Psoas muscle (tissue), 8 donors: ENCODE measurements around the gene TMEM132C. TPM values are rescaled to one million over a fixed set of nuclear protein-coding genes. Genes with fewer than 3 reads are reported as not detected.

Experiments
- ATAC-seq, 4 donors: fragments of 200-7000 bp; cut with Tn5 transposase; one replicate each; pipeline ENCODE4 v1.9.1; 2020; ENCODE audit warnings: moderate library complexity in 3 of 4, mild to moderate bottlenecking in 2 of 4
- DNase-seq, 2 donors: peaks; one replicate each; pipeline ENCODE4 v3.0.0-alpha.2; 2020
- H3K27ac ChIP-seq: fragments of 200-600 bp; one replicate; pipeline ENCODE4 v1.8.0; 2022
- H3K27me3 ChIP-seq, 3 donors: fragments of 200-600 bp in 1 of 3; one replicate each; pipeline versions ENCODE4 v1.6.1 to v1.8.0; 2013 to 2022; ENCODE audit warnings: low read length in 2 of 3, mild to moderate bottlenecking in 2 of 3, moderate library complexity in 1 of 3; ENCODE audit not compliant: insufficient read depth in 3 of 3
- H3K36me3 ChIP-seq, 2 donors: fragments of 200-600 bp in 1 of 2; one replicate each; pipeline versions ENCODE4 v1.6.1 to v1.8.0; 2013 to 2022; ENCODE audit warnings: low read depth in 1 of 2, mild to moderate bottlenecking in 1 of 2, moderate library complexity in 1 of 2; ENCODE audit not compliant: insufficient read depth in 1 of 2
- H3K4me1 ChIP-seq: fragments of 200-600 bp; one replicate; pipeline ENCODE4 v1.8.0; 2022
- H3K4me3 ChIP-seq: fragments of 200-600 bp; one replicate; pipeline ENCODE4 v1.8.0; 2022; ENCODE audit warnings: mild to moderate bottlenecking
- H3K9me3 ChIP-seq: fragments of 200-600 bp; one replicate; pipeline ENCODE4 v1.8.0; 2022
- WGBS, 3 donors: extraction: QIAGEN DNeasy Blood & Tissue Kit; methylation state at CpG; one replicate each; pipeline versions ENCODE4 v1.1.6 to v1.1.7; 2013; 5-methylcytosine and 5-hydroxymethylcytosine counted together
- intact Hi-C, 2 donors: fragments of 100-400 bp; cut with DNase I; formaldehyde crosslinking; loops; one replicate each; pipeline versions ENCODE4 v1.11.0 to v1.14.2; 2022
- polyA plus RNA-seq, 3 donors: library from polyadenylated mRNA; stranded (reverse); fragments of 200-250 nt; gene quantifications; one replicate each; pipeline ENCODE4 v1.2.3, GENCODE V29; 2013
- total RNA-seq, 4 donors: library from RNA; stranded (reverse); fragmentation: NEBNext Ultra II Directional in 2 of 4; extraction: Animal tissue kit (Norgen Biotek cat#: 25700) in 2 of 4; gene quantifications; one replicate each; pipeline versions ENCODE4 v1.2.1 to v1.2.4, GENCODE V29; 2021 to 2023
- TF ChIP-seq, protein P1 (sequence below): fragments of 200-600 bp; IDR thresholded peaks from one replicate; pipeline ENCODE4 v1.8.0; 2022; ENCODE audit warnings: antibody characterized with exemption
- donor health status: healthy with polysubstance abuse.
- donor health status: DM: no; HTN: no; CAD: no; lungs with moderate emphysema.
- donor health status: Bipolar disorder and iron deficiency.
- donor health status: healthy.
- donor health status: DM: yes; HTN: yes; CAD: no.
- donor health status: DM: no; HTN: no; CAD: no.
- donor health status: DM: no; HTN: no; CAD: no.
- donor health status: DM: yes; HTN: yes; CAD: no.

The TMEM132C gene
- total and polyA plus RNA-seq, 7 donors: 0.16 to 0.77 (median 0.47) TPM

GRCh38 chr12:128326406-128326805 lies 59.4 kb downstream of the TMEM132C start:
- peaks cover 4% of the 10 kb centered on the region for H3K9me3 ChIP-seq
- TF ChIP-seq, protein P1, sequence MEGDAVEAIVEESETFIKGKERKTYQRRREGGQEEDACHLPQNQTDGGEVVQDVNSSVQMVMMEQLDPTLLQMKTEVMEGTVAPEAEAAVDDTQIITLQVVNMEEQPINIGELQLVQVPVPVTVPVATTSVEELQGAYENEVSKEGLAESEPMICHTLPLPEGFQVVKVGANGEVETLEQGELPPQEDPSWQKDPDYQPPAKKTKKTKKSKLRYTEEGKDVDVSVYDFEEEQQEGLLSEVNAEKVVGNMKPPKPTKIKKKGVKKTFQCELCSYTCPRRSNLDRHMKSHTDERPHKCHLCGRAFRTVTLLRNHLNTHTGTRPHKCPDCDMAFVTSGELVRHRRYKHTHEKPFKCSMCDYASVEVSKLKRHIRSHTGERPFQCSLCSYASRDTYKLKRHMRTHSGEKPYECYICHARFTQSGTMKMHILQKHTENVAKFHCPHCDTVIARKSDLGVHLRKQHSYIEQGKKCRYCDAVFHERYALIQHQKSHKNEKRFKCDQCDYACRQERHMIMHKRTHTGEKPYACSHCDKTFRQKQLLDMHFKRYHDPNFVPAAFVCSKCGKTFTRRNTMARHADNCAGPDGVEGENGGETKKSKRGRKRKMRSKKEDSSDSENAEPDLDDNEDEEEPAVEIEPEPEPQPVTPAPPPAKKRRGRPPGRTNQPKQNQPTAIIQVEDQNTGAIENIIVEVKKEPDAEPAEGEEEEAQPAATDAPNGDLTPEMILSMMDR: no peak
- intact Hi-C loops: loop anchor here in 1 of 2 donors (10.0 kb wide), 1 partner anchor 1412 kb away; no protein-coding TSS in a partner anchor
- DNase-seq (no peak), ATAC-seq (no peak)
- H3K36me3 ChIP-seq: no peaks in the 10 kb centered on the region
- H3K4me1 ChIP-seq: no peaks in the 10 kb centered on the region
- no peaks in the 10 kb centered on the region for H3K27me3 ChIP-seq
- WGBS, 3 donors: 40 to 43% (median 40%) methylated on average over 7 of the region's 7 CpGs
- no peak overlapping the region for H3K4me3 ChIP-seq
- H3K27ac ChIP-seq: no peak overlapping the region

- H3K4me1 ChIP-seq: no peaks in the 10 kb centered on the region
- no peaks in the 10 kb centered on the region for H3K9me3 ChIP-seq
- ATAC-seq (no peak), DNase-seq (no peak)
- intact Hi-C loops: loop anchor here in 1 of 2 donors (10.0 kb wide), 1 partner anchor 1414 kb away; no protein-coding TSS in a partner anchor
- peaks cover 0 to 6% (median 0%) of the 10 kb centered on the region in 3 donors for H3K27me3 ChIP-seq
- H3K36me3 ChIP-seq: no peaks in the 10 kb centered on the region
- WGBS, 3 donors: 78 to 83% (median 83%) methylated on average over 8 of the region's 8 CpGs
- H3K4me3 ChIP-seq: no peak overlapping the region
- no peak overlapping the region for H3K27ac ChIP-seq
- TF ChIP-seq, protein P1: no peak
Measured at GRCh38 chr12:128328961-128329360, 62.0 kb downstream of the TMEM132C start.

- peaks cover 0 to 6% (median 0%) of the 10 kb centered on the region in 3 donors for H3K27me3 ChIP-seq
- DNase-seq (no peak), ATAC-seq (no peak)
- WGBS, 3 donors: 47 to 53% (median 53%) methylated on average over 3 of the region's 3 CpGs
- TF ChIP-seq, protein P1: no peak
- no peaks in the 10 kb centered on the region for H3K9me3 ChIP-seq
- no peaks in the 10 kb centered on the region for H3K4me1 ChIP-seq
- H3K27ac ChIP-seq: no peak overlapping the region
- intact Hi-C loops: no loop called here
- H3K4me3 ChIP-seq: no peak overlapping the region
- no peaks in the 10 kb centered on the region for H3K36me3 ChIP-seq
Measured at GRCh38 chr12:128336204-128337070, 69.5 kb downstream of the TMEM132C start.

GRCh38 chr12:128337071-128337345 lies 70.0 kb downstream of the TMEM132C start:
- intact Hi-C loops: no loop called here
- H3K27ac ChIP-seq: no peak overlapping the region
- no peak overlapping the region for H3K4me3 ChIP-seq
- peaks cover 0 to 6% (median 0%) of the 10 kb centered on the region in 3 donors for H3K27me3 ChIP-seq
- H3K4me1 ChIP-seq: no peaks in the 10 kb centered on the region
- 5 to 13% (median 10%) methylated on average over 4 of the region's 4 CpGs for WGBS, 3 donors
- no peaks in the 10 kb centered on the region for H3K9me3 ChIP-seq
- no peaks in the 10 kb centered on the region for H3K36me3 ChIP-seq
- TF ChIP-seq, protein P1: no peak
- no peak for ATAC-seq
- no peak for DNase-seq
